ENCODE measurements around the gene OXNAD1.

Gene OXNAD1

GRCh38 chr3:16337856-16338540 is 73.0 kb downstream of the OXNAD1 start:
- TF ChIP-seq, protein P1, sequence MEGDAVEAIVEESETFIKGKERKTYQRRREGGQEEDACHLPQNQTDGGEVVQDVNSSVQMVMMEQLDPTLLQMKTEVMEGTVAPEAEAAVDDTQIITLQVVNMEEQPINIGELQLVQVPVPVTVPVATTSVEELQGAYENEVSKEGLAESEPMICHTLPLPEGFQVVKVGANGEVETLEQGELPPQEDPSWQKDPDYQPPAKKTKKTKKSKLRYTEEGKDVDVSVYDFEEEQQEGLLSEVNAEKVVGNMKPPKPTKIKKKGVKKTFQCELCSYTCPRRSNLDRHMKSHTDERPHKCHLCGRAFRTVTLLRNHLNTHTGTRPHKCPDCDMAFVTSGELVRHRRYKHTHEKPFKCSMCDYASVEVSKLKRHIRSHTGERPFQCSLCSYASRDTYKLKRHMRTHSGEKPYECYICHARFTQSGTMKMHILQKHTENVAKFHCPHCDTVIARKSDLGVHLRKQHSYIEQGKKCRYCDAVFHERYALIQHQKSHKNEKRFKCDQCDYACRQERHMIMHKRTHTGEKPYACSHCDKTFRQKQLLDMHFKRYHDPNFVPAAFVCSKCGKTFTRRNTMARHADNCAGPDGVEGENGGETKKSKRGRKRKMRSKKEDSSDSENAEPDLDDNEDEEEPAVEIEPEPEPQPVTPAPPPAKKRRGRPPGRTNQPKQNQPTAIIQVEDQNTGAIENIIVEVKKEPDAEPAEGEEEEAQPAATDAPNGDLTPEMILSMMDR (IDR thresholded peaks at IDR 0.05; ENCODE audit: low read depth, low read length): no peak

DNA sequence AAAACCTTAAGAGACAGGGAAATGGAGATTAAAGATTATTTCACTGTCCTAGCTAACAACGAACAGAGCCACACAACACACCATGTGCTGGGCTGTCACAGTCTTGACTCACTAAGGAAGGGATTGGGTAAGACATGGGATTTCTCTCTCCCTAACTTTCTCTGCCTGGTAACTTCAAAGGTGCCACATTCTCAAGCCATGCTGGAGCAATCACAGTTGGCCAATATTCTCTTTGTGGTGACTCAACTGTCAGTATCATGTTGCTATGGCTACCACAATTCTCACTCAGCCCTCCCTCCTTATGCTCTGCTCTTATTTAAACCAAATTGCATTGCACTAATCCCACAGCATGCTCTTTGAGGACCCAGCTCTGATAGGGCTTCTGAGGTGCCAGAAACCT is 74.0 kb downstream of the OXNAD1 start:
- TF ChIP-seq, protein P1 (IDR thresholded peaks at IDR 0.05; ENCODE audit: low read depth, low read length): no peak
- H3K4me3 ChIP-seq (ENCODE audit: low read depth, low read length): no peak overlapping the region

More at GRCh38 chr3:16337856-16338540, 73.0 kb downstream of the OXNAD1 start:
- H3K4me3 ChIP-seq (ENCODE audit: low read depth, low read length): no peak overlapping the region

DNA sequence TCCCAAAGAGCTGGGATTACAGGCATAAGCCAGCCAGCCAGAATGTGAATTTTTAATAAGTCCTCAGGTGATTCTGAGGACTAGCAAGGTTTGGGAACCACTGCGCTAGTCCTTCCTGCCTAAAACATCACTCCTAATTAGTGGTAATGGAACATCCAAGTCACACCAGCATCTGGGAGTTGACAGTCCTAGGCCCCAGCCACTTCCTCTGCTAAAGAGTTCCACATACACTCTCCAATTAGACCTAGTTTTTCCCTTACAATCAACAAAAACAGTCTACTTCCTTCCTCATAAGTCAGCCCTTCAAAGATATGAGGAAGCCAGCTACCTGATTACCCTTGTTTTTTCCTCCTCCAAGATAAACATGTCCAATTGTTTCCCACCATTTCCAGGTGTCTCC is 78.1 kb downstream of the OXNAD1 start:
- TF ChIP-seq, protein P1 (IDR thresholded peaks at IDR 0.05; ENCODE audit: low read depth, low read length): no peak
- H3K4me3 ChIP-seq (ENCODE audit: low read depth, low read length): no peak overlapping the region

- TF ChIP-seq, protein P1 (IDR thresholded peaks at IDR 0.05; ENCODE audit: low read depth, low read length): no peak
- no peak overlapping the region for H3K4me3 ChIP-seq (ENCODE audit: low read depth, low read length)
Measured at GRCh38 chr3:16346413-16347081, 81.5 kb downstream of the OXNAD1 start.

- TF ChIP-seq, protein P1 (IDR thresholded peaks at IDR 0.05; ENCODE audit: low read depth, low read length): no peak
- no peak overlapping the region for H3K4me3 ChIP-seq (ENCODE audit: low read depth, low read length)
Measured at GRCh38 chr3:16347548-16347947, 82.5 kb downstream of the OXNAD1 start.

- H3K4me3 ChIP-seq (ENCODE audit: low read depth, low read length): no peak overlapping the region
- TF ChIP-seq, protein P1 (IDR thresholded peaks at IDR 0.05; ENCODE audit: low read depth, low read length): no peak
Measured at GRCh38 chr3:16349986-16350596, 85.1 kb downstream of the OXNAD1 start.
